OCI-LY1 (cell line): ENCODE results near the gene RNF151.

Experiments used
- H2AFZ ChIP-seq: fragments of 200-600 bp; sonication (generic), shearing (Covaris generic); 2 replicates; pipeline ENCODE4 v1.6.0; 2014; ENCODE audit warnings: antibody characterized with exemption, mild to moderate bottlenecking, low read length
- H3F3A ChIP-seq: fragments of 200-600 bp; sonication (generic), shearing (Covaris generic); 2 replicates; pipeline ENCODE4 v1.6.0; 2014; ENCODE audit warnings: mild to moderate bottlenecking, antibody characterized with exemption, low read length, moderate library complexity; ENCODE audit not compliant: insufficient read depth
- H3K27ac ChIP-seq: fragments of 200-600 bp; sonication (generic); 2 replicates; pipeline ENCODE4 v1.5.1; 2014; ENCODE audit warnings: low read length, mixed run types, mild to moderate bottlenecking, low read depth; ENCODE audit not compliant: poor library complexity, severe bottlenecking
- H3K27me3 ChIP-seq: fragments of 200-600 bp; sonication (generic); 2 replicates; pipeline ENCODE4 v1.6.0; 2014; ENCODE audit warnings: antibody characterized with exemption, mild to moderate bottlenecking, low read length, moderate library complexity; ENCODE audit not compliant: insufficient read depth
- H3K36me3 ChIP-seq: fragments of 200-600 bp; sonication (generic); 2 replicates; pipeline ENCODE4 v1.6.1; 2014; ENCODE audit warnings: mild to moderate bottlenecking, antibody characterized with exemption, low read length, moderate library complexity, mixed read lengths; ENCODE audit not compliant: insufficient read depth
- H3K4me1 ChIP-seq: fragments of 200-600 bp; sonication (generic); 2 replicates; pipeline ENCODE4 v1.5.1; 2014; ENCODE audit warnings: mild to moderate bottlenecking, low read length, moderate library complexity; ENCODE audit not compliant: insufficient read depth, severe bottlenecking
- H3K4me2 ChIP-seq: fragments of 200-600 bp; sonication (generic), shearing (Covaris generic); 2 replicates; pipeline ENCODE4 v1.6.1; 2014; ENCODE audit warnings: low read length
- H3K4me3 ChIP-seq: fragments of 200-600 bp; sonication (generic); 2 replicates; pipeline ENCODE4 v1.5.1; 2014; ENCODE audit warnings: low read length, low read depth, mild to moderate bottlenecking, mixed read lengths; ENCODE audit not compliant: poor library complexity, severe bottlenecking
- H3K79me2 ChIP-seq: fragments of 200-600 bp; shearing (Covaris generic); 2 replicates; pipeline ENCODE4 v1.6.1; 2016; ENCODE audit warnings: mixed run types, low read length, mixed read lengths; ENCODE audit not compliant: insufficient read depth
- H3K9ac ChIP-seq: fragments of 200-600 bp; sonication (generic), shearing (Covaris generic); 2 replicates; pipeline ENCODE4 v1.6.1; 2014; ENCODE audit warnings: mild to moderate bottlenecking, low read length, mixed read lengths
- H3K9me2 ChIP-seq: fragments of 200-600 bp; sonication (generic), shearing (Covaris generic); 2 replicates; pipeline ENCODE4 v1.6.1; 2014; ENCODE audit warnings: low read depth, mild to moderate bottlenecking, low read length, mixed read lengths
- H3K9me3 ChIP-seq: fragments of 200-600 bp; shearing (Covaris generic); 2 replicates; pipeline ENCODE4 v1.6.1; 2014; ENCODE audit warnings: low read length, mixed read lengths
- H4K20me1 ChIP-seq: fragments of 200-600 bp; sonication (generic), shearing (Covaris generic); 2 replicates; pipeline ENCODE4 v1.6.0; 2016; ENCODE audit warnings: mild to moderate bottlenecking, low read length; ENCODE audit not compliant: insufficient read depth
- CTCF ChIP-seq: fragments of 200-600 bp; sonication (generic), shearing (Covaris generic); IDR thresholded peaks from 2 replicates; pipeline ENCODE4 v1.5.1; 2017; ENCODE audit warnings: mild to moderate bottlenecking, antibody characterized with exemption, low read length, moderate library complexity, mixed read lengths
- EZH2 ChIP-seq: fragments of 200-600 bp; sonication (generic), shearing (Covaris generic); IDR thresholded peaks from 2 replicates; pipeline ENCODE4 v1.8.0; 2017; ENCODE audit warnings: borderline replicate concordance, mixed run types, mild to moderate bottlenecking, antibody characterized with exemption, low read length, moderate library complexity, mixed read lengths

The RNF151 gene

GRCh38 chr16:1980770-1981087, 14.1 kb downstream of the RNF151 start:
- H3K4me3 ChIP-seq, result no peak overlapping the region
- no peaks in the 10 kb centered on the region for H3F3A ChIP-seq
- no peaks in the 10 kb centered on the region for H3K9me2 ChIP-seq
- no peak overlapping the region for H3K27ac ChIP-seq
- H3K27me3 ChIP-seq, result no peaks in the 10 kb centered on the region; the same call in 1 of the 2 replicates
- H2AFZ ChIP-seq, result no peak overlapping the region
- peaks cover 35% of the 10 kb centered on the region for H3K36me3 ChIP-seq
- H4K20me1 ChIP-seq, result no peaks in the 10 kb centered on the region
- H3K4me2 ChIP-seq, result no peak overlapping the region
- no peaks in the 10 kb centered on the region for H3K9me3 ChIP-seq
- TF ChIP-seq EZH2, result no peak
- TF ChIP-seq CTCF, result no peak
- H3K79me2 ChIP-seq, result no peaks in the 10 kb centered on the region
- peaks cover 22% of the 10 kb centered on the region for H3K4me1 ChIP-seq
- H3K9ac ChIP-seq, result no peak overlapping the region

- no peak for TF ChIP-seq CTCF
- no peak for TF ChIP-seq EZH2
- Histone ChIP-seq H4K20me1 (no peaks in the 10 kb centered on the region), H3F3A (no peaks in the 10 kb centered on the region), H3K9me3 (no peaks in the 10 kb centered on the region), H3K36me3 (peaks cover 35% of the 10 kb centered on the region), H2AFZ (no peak within 1 kb of the TSS), H3K4me2 (no peak within 1 kb of the TSS), H3K27me3 (no peaks in the 10 kb centered on the region; the same call in 1 of the 2 replicates), H3K4me1 (peaks cover 22% of the 10 kb centered on the region), H3K9ac (no peak within 1 kb of the TSS), H3K4me3 (no peak within 1 kb of the TSS), H3K79me2 (no peaks in the 10 kb centered on the region), H3K27ac (no peak within 1 kb of the TSS), H3K9me2 (no peaks in the 10 kb centered on the region)
Observed at GRCh38 chr16:1981398-1981836, 14.8 kb downstream of the RNF151 start, which contains the start of gene NOXO1. TSS of gene NOXO1 (minus strand) at chr16:1981469. CDS start at chr16:1981179, 290 bp downstream.

- Histone ChIP-seq H3F3A (no peaks in the 10 kb centered on the region), H3K4me2 (no peak overlapping the region), H3K27me3 (no peaks in the 10 kb centered on the region; the same call in 1 of the 2 replicates), H3K4me3 (no peak overlapping the region), H3K36me3 (peaks cover 32% of the 10 kb centered on the region), H3K27ac (no peak overlapping the region), H3K9me3 (no peaks in the 10 kb centered on the region), H3K4me1 (peaks cover 22% of the 10 kb centered on the region), H3K9ac (no peak overlapping the region), H3K9me2 (no peaks in the 10 kb centered on the region), H2AFZ (no peak overlapping the region), H3K79me2 (no peaks in the 10 kb centered on the region), H4K20me1 (no peaks in the 10 kb centered on the region)
- TF ChIP-seq EZH2 (no peak), CTCF (no peak)
Observed at GRCh38 chr16:1982013-1982433, 15.4 kb downstream of the RNF151 start.
